ENCODE data around the gene HOXC9.

The HOXC9 gene

DNA sequence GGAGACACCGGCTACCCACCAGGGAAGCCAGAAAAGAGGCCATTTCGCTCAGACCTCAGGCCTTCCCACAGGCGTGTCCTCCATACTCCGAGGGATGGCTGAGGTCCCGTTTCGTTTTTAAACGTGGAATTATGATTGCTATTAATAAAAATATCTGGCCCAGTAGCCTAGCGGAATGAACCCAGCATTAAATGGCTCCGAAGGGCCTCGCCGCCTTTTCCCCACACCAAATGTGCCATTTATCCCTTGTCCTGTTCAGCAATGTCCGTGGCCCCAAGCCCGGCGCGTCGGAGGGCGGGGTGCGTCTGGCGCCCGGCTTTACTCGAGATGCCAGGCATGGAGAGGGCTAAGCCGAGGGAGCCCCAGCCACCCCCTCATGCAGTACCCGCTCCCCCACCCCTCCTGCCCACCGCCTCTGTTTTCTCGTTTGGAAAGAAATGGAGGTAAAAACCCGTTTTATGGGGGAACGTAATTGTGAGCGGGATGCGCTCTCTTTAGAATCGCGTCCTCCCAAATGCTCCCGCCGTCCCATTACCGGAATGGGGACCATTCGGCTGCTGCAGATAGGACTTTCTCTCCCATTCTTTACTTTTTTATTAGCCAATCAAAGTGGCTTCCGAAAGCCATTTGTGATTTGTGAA is 14.5 kb downstream of the HOXC9 start:
- CTCF ChIA-PET: interaction anchor here (0.8 to 3.8 kb wide), 4 partner anchors 18 to 200 kb away, joined by 3 to 23 read pairs (median 4); partner anchors contain the start of gene HOXC5
- POLR2A ChIA-PET: no interaction called here
- H3K4me1 ChIP-seq (ENCODE audit: control insufficient read depth, insufficient read depth, low read length): peaks cover 39% of the 10 kb centered on the region
- no peaks in the 10 kb centered on the region for H3K36me3 ChIP-seq (ENCODE audit: control insufficient read depth in 2 of 2, insufficient read depth in 1 of 2, low read length in 2 of 2)
- peak overlapping the region; percentile 47 for H3K27ac ChIP-seq (ENCODE audit: extremely low read depth, low read depth, low read length)
- H3K4me3 ChIP-seq (ENCODE audit: low read depth, low read length): no peak overlapping the region
- TF ChIP-seq IKZF3 (tag by site-specific recombination; IDR thresholded peaks at IDR 0.05) (peak; percentile 43; the same call in 1 of the 2 replicates), ZNF138 (tag by site-specific recombination; IDR thresholded peaks at IDR 0.05; ENCODE audit: borderline replicate concordance) (no peak), YY1 (tag by site-specific recombination; IDR thresholded peaks at IDR 0.05) (0 out of 2 replicates have a peak, but pooled peaks have one; percentile 16), ZNF202 (tag by site-specific recombination; IDR thresholded peaks at IDR 0.05; ENCODE audit: borderline replicate concordance) (no peak), ZBTB1 (tag by site-specific recombination; IDR thresholded peaks at IDR 0.05) (no peak), ZNF660 (tag by site-specific recombination; IDR thresholded peaks at IDR 0.05) (no peak)
- H3K9me3 ChIP-seq (ENCODE audit: control insufficient read depth, insufficient read depth, low read depth, low read length): no peaks in the 10 kb centered on the region

DNA sequence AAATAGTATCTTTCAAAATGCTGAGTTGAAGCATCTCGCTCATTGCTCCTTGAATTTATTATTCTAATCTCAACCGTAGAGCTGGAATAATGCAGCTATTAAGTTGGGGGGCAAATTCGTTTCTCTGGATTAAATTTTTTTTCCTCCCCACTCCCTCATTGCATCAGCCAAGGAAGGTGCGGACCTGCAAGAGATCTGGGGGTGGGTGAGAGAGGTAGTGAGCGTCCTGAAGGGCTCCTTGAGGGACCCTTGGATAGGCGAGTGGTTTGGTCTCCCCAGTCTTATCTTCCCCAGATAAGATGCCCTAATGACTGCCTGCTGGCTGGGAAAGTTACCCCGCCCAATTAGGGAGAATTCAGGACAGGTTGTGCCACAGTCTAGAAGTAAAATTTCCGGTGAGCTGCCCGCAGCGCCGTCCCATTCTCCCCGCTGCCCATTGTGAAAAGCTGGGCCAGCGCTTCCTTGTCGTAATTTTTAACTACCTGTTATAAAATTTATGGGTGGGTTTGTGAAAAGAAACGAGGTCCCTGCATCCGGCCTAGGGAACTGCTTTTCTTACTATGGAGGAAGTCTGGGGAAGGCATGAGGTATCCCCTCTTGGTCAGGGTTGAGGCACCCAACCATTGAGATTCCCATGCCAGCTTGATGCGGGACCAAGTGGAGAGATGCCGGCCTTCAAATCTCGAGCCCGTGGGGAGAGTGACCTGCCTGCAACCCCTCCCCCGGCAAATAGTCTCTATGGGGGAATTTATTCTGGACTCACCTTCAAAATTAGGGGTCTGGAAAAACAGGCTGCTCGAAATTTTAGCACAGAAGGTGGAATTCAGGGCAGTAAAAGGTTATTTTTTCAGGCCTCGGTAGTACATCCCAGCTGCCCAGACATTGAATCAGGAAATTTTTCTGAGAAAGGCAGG is 15.3 kb downstream of the HOXC9 start:
- Histone ChIP-seq H3K4me3 (ENCODE audit: low read depth, low read length) (no peak overlapping the region), H3K9me3 (ENCODE audit: control insufficient read depth, insufficient read depth, low read depth, low read length) (no peaks in the 10 kb centered on the region), H3K4me1 (ENCODE audit: control insufficient read depth, insufficient read depth, low read length) (peaks cover 44% of the 10 kb centered on the region), H3K27ac (ENCODE audit: extremely low read depth, low read depth, low read length) (peak overlapping the region; percentile 87; the same call in 1 of the 2 replicates), H3K36me3 (ENCODE audit: control insufficient read depth in 2 of 2, insufficient read depth in 1 of 2, low read length in 2 of 2) (no peaks in the 10 kb centered on the region)
- CTCF ChIA-PET: interaction anchor here (0.8 to 3.8 kb wide), 7 partner anchors 8 to 199 kb away, joined by 3 to 23 read pairs (median 4); partner anchors contain the start of genes HOXC5, HOXC6 and HOXC8
- POLR2A ChIA-PET: interaction anchor here (0.6 to 1.1 kb wide), 2 partner anchors 19 to 55 kb away, joined by 3 read pairs; no protein-coding TSS in a partner anchor
- TF ChIP-seq ZNF514 (tag by site-specific recombination; IDR thresholded peaks at IDR 0.05) (no peak), IKZF3 (tag by site-specific recombination; IDR thresholded peaks at IDR 0.05) (peak; percentile 68), SP7 (tag by site-specific recombination; IDR thresholded peaks at IDR 0.05) (peak; percentile 64), ZIC2 (tag by site-specific recombination; IDR thresholded peaks at IDR 0.05) (peak; percentile 60), ZFHX2 (tag by site-specific recombination; conservative IDR thresholded peaks at IDR 0.05) (no peak; the same call in 1 of the 2 replicates), ZNF114 (tag by site-specific recombination; IDR thresholded peaks at IDR 0.05) (no peak), KLF16 (tag by site-specific recombination; IDR thresholded peaks at IDR 0.05) (0 out of 2 replicates have a peak, but pooled peaks have one; percentile 31), ZBTB48 (tag by site-specific recombination; IDR thresholded peaks at IDR 0.05) (peak; percentile 40; the same call in 1 of the 2 replicates), ZNF660 (tag by site-specific recombination; IDR thresholded peaks at IDR 0.05) (0 out of 2 replicates have a peak, but pooled peaks have one; percentile 32), ZNF2 (tag by site-specific recombination; IDR thresholded peaks at IDR 0.05) (0 out of 2 replicates have a peak, but pooled peaks have one; percentile 15), OSR2 (tag by site-specific recombination; IDR thresholded peaks at IDR 0.05) (0 out of 2 replicates have a peak, but pooled peaks have one; percentile 12), ZNF621 (tag by site-specific recombination; IDR thresholded peaks at IDR 0.05) (no peak)
- TF ChIP-seq, protein P1, sequence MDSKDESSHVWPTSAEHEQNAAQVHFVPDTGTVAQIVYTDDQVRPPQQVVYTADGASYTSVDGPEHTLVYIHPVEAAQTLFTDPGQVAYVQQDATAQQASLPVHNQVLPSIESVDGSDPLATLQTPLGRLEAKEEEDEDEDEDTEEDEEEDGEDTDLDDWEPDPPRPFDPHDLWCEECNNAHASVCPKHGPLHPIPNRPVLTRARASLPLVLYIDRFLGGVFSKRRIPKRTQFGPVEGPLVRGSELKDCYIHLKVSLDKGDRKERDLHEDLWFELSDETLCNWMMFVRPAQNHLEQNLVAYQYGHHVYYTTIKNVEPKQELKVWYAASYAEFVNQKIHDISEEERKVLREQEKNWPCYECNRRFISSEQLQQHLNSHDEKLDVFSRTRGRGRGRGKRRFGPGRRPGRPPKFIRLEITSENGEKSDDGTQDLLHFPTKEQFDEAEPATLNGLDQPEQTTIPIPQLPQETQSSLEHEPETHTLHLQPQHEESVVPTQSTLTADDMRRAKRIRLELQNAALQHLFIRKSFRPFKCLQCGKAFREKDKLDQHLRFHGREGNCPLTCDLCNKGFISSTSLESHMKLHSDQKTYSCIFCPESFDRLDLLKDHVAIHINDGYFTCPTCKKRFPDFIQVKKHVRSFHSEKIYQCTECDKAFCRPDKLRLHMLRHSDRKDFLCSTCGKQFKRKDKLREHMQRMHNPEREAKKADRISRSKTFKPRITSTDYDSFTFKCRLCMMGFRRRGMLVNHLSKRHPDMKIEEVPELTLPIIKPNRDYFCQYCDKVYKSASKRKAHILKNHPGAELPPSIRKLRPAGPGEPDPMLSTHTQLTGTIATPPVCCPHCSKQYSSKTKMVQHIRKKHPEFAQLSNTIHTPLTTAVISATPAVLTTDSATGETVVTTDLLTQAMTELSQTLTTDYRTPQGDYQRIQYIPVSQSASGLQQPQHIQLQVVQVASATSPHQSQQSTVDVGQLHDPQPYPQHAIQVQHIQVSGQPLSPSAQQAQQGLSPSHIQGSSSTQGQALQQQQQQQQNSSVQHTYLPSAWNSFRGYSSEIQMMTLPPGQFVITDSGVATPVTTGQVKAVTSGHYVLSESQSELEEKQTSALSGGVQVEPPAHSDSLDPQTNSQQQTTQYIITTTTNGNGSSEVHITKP (tag by site-specific recombination; IDR thresholded peaks at IDR 0.05): peak; percentile 97
- TF ChIP-seq, protein P2, sequence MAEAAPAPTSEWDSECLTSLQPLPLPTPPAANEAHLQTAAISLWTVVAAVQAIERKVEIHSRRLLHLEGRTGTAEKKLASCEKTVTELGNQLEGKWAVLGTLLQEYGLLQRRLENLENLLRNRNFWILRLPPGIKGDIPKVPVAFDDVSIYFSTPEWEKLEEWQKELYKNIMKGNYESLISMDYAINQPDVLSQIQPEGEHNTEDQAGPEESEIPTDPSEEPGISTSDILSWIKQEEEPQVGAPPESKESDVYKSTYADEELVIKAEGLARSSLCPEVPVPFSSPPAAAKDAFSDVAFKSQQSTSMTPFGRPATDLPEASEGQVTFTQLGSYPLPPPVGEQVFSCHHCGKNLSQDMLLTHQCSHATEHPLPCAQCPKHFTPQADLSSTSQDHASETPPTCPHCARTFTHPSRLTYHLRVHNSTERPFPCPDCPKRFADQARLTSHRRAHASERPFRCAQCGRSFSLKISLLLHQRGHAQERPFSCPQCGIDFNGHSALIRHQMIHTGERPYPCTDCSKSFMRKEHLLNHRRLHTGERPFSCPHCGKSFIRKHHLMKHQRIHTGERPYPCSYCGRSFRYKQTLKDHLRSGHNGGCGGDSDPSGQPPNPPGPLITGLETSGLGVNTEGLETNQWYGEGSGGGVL (tag by site-specific recombination; IDR thresholded peaks at IDR 0.05): 0 out of 2 replicates have a peak, but pooled peaks have one; percentile 18
- TF ChIP-seq, protein P3, sequence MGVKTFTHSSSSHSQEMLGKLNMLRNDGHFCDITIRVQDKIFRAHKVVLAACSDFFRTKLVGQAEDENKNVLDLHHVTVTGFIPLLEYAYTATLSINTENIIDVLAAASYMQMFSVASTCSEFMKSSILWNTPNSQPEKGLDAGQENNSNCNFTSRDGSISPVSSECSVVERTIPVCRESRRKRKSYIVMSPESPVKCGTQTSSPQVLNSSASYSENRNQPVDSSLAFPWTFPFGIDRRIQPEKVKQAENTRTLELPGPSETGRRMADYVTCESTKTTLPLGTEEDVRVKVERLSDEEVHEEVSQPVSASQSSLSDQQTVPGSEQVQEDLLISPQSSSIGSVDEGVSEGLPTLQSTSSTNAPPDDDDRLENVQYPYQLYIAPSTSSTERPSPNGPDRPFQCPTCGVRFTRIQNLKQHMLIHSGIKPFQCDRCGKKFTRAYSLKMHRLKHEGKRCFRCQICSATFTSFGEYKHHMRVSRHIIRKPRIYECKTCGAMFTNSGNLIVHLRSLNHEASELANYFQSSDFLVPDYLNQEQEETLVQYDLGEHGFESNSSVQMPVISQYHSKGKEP (tag by site-specific recombination; IDR thresholded peaks at IDR 0.05): 0 out of 2 replicates have a peak, but pooled peaks have one; percentile 46
- TF ChIP-seq, protein P4, sequence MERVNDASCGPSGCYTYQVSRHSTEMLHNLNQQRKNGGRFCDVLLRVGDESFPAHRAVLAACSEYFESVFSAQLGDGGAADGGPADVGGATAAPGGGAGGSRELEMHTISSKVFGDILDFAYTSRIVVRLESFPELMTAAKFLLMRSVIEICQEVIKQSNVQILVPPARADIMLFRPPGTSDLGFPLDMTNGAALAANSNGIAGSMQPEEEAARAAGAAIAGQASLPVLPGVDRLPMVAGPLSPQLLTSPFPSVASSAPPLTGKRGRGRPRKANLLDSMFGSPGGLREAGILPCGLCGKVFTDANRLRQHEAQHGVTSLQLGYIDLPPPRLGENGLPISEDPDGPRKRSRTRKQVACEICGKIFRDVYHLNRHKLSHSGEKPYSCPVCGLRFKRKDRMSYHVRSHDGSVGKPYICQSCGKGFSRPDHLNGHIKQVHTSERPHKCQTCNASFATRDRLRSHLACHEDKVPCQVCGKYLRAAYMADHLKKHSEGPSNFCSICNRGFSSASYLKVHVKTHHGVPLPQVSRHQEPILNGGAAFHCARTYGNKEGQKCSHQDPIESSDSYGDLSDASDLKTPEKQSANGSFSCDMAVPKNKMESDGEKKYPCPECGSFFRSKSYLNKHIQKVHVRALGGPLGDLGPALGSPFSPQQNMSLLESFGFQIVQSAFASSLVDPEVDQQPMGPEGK (tag by site-specific recombination; IDR thresholded peaks at IDR 0.05): peak; percentile 39; the same call in 1 of the 2 replicates

All from HEK293 (cell line).